Stimulated activated CD8-positive, alpha-beta memory T cell treated with anti-CD3 and anti-CD28 coated beads, Interleukin-15, amount 100 ng/mL, for 24 hours (primary cell): ENCODE measurements around the gene PTMS.
"Not testable (repeated sequence)": the region's sequence is repeated elsewhere in the genome, so short reads cannot be mapped to it uniquely, and the experiment has no call there.

ENCODE experiments used
- DNase-seq: peaks from one replicate; pipeline ENCODE4 v3.0.0-alpha.2; 2020; ENCODE audit warnings: low read depth

The PTMS gene, protein sequence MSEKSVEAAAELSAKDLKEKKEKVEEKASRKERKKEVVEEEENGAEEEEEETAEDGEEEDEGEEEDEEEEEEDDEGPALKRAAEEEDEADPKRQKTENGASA

DNA sequence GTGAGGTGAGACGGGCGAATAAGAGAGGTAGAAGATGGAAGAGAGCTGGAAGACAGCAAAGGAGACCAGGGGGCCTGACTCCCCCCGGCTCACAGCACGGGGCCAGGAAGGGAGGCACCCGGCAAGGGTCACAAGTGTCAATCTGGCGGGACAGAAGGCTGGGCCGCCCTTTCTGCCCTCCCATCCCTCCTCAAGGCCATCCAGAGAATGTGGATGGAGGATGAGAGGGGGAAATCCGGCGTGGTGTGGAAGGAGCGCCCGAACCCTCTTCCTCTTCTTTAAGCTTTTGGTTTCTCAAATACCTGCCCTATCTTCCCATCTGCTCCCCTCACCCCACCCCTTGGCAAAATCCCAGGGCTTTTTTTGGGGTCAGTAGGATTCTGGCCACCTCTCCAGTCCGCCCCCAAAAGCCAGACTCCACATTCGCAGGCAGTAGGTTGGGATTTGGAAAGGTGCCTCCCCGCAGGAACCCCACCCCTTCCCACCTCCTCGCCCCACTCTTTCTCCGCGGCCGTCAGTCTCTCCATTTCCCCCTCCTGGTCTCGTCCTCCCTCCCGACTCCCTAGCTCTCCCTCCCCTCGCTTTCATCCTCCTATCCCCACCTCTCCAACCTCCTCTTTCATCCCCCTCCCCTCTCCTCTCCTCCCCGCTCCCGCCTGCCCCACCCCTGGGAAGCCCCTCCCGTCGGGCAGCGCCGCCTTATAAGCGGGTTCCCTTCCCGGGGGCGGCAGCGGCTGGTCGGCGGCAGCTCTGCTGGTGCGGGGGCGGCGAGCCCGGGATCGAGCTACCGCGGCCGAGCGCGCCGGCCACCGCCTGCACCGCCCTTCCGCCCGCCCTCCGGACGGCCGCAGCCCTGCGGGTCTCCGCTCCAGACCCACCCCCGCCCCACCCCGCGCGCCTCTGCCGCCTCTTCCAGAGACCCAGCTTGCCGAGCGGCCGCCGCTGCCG is at the start of gene PTMS:
TSS of gene PTMS (plus strand) at position 730 of the 948 bp plus-strand sequence. CDS start 343 bp downstream, outside the sequence.
- DNase-seq = no peak

DNA sequence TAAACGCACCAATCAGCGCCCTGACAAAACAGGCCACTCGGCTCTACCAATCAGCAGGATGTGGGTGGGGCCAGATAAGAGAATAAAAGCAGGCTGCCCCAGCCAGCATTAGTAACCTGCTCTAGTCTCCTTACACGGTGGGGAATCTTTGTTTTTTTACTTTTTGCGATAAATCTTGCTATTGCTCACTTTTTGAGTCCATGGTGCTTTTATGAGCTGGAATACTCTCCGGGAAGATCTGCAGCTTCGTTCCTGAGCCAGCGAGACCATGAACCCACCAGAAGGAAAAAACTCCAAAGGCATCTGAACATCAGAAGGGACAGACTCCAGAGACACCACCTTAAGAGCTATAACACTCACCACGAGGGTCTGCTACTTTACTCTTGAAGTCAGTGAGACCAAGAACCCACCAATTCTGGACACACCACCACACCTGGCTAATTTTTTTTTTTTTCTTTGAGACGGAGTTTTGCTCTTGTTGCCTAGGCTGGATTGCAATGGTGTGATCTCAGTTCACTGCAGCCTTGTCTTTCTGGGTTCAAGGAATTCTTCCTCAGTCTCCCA is 49.2 kb upstream of the PTMS start:
- no peak for DNase-seq

DNA sequence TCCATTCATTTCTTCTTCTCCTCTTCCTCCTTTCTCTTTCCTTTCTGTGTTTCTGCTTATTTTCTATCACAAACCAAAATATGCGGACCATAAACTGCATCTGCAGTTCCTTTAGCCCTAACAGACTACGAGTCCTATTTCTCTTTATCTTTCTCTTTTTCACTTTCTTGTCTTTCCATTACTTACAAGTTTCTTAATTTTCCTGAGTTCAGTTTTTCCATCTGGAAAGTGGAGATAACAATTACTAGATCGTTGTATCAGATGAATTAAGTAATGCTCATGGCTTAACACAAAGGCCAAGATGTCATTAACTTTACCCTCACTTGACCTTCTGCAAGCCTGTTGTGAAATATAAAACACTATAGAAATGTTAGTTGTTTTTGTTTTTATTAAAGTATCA is 43.3 kb upstream of the PTMS start:
- DNase-seq = no peak

DNA sequence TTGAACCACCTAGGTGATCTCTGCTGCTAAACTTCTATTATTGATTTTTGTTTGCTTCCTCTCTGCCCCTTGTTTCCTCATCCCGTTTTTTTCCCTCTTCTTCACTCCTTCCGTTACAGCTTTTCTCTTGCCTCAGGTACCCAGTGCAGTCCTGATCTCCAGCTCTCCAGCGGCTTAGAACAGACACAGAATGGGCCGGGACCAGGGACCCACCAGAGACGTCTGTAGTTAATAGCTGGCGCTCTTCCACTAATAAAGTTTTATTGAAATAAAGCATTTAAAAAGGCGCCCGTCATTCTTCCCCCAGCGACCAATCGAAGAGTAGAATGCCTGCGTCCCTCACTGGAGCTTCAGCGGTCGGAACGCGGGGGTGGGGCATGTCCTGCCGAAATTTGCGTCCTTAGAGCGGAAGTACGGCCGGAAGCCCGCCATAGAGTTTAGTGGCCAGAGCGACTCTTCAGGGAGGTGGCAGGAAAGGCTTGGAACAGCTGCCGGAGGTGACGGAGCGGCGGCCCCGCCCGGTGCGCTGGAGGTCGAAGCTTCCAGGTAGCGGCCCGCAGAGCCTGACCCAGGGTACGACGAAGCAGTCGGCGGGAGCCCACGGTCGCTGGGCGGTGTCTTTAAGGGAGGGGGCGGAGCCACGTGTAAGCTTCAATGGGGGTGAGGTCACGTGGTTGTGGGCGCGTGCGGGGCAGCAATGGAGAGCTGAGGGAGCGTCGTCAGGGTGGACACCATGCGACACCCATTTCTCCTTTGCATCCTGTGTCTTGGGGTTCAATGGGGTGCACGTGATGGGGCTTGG is 42.4 kb upstream of the PTMS start, which contains the start of gene COPS7A:
TSS of gene COPS7A (plus strand) at position 440 of the 802 bp plus-strand sequence. CDS start 611 bp downstream, outside the sequence.
- peak; percentile 82 for DNase-seq

DNA sequence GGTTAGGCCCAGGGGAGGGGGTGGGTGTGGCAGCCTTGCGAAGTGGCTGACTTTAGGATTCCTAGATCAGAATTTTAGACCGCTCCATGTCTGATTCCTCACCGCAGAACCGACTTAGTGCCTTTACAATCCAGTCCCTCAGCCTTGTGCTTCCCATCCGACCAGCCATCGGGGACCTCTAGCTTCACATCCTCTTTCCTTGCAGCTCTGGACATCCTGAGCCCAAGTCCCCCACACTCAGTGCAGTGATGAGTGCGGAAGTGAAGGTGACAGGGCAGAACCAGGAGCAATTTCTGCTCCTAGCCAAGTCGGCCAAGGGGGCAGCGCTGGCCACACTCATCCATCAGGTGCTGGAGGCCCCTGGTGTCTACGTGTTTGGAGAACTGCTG is 41.8 kb upstream of the PTMS start:
- DNase-seq = peak; percentile 16

DNA sequence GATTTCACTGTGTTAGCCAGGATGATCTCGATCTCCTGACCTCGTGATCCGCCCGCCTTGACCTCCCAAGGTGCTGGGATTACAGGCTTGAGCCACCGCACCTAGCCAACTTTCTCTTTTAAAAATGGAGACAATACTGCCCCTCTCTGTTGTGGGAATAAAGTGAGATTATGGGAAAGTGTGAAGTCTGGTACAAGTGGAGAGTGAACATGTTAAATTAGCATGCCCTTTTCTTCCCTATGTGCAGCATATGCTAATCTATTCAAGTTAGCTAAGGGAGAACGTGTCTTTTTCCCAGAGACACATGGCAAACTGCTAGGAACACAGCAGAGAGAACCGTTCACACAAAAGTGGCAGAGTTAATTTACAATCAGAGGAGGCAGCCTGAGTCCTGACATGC is 40.8 kb upstream of the PTMS start:
- no peak for DNase-seq

DNA sequence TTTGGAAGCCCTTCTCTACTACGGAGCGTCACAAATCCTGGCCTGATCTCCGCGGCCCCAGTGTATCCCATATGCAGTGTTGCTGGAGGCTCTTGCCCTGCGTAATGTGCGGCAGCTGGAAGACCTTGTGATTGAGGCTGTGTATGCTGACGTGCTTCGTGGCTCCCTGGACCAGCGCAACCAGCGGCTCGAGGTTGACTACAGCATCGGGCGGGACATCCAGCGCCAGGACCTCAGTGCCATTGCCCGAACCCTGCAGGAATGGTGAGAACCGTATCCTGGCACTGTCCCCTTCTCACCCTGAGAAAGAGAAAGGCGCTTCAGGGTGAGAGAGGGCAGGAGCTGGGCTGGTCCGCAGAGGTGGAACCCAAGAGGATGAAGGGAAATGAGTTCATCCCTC is 37.0 kb upstream of the PTMS start:
- DNase-seq = no peak

DNA sequence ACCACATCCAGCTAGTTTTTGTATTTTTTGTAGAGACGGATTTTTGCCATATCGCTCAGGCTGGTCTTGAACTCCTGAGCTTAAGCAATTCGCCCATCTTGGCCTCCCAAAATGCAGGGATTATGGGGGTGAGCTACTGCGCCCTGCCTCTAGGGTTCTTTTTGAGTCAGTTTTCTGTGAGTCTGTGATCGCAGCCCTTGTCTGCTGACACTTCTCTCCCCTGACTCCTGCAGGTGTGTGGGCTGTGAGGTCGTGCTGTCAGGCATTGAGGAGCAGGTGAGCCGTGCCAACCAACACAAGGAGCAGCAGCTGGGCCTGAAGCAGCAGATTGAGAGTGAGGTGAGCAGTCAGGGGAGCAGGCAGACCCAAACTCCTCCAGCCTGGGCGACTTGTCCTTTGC is 36.0 kb upstream of the PTMS start:
- no peak for DNase-seq

DNA sequence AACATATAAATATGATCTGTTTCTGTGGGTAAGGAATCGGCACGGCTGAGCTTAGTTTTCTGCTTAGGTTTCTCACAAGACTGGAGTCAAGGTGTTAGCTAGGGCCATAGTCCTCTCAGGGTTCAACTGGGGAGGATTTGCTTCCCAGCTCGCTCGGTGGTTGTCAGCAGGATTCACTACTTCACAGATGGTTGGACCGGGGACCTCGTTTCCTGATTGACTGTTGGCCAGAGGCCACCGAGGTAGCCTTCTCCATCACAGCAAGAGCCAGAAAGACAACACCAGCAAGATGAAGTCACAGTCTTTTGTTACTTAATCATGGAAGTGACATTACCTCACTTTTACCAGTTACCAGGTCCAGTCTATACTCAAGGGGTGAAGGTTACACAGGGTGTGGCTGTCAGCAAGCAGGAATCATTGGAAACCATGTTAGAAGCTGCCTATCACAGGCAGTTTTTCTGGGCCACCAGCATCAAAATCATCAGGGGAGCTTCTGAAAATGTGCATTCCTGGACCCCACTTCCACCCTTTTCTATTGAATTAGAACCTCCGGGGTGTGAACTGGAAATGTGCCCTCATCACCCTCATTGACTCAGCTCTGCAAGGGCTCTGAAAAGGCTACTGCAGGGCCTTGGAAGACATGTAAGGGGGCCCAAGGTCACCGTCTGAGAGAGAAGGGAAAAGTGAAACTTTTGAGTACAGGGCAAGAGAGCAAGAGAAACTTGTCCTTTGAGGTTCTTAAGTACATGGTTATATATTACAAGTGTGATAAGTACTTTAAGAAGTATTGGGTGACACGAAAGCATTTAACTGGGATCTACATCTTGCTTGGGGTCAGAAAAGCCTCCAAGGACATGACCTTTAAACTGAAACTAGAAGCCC is 31.4 kb upstream of the PTMS start:
- no peak for DNase-seq

DNA sequence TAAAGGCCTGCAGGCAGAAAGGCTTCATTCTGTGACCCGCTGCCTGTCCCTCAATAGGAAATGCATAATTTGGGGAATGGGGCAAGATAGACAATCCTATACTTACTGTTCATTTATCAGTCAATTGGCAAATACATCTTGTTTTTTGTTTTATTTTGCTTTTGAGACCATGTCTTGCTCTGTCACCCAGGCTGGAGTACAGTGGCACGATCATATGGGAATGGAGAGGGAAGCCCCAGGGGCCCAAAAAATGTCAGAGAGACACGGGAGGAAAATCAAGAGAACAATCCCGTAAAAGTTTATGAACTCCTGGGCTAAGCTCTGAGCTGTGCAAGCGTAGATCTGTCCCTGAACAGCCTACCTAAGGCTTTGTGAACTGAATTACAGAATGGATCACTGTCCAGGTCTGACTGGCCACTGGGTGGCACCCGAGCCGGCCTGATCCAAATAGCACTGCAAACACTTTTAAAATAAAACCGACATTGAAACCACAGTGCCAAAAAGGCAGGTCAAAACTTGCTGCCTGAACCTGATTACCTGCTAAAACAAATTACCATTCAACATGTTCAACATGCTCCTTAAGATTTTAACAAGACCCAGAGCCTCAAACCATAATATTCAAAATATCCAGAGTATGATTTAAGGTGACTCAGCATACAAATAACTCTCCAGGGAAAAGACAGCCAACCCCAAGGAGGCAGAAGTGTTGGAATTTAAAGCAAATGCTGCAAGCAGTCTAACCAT is 30.5 kb upstream of the PTMS start:
- DNase-seq = no peak

DNA sequence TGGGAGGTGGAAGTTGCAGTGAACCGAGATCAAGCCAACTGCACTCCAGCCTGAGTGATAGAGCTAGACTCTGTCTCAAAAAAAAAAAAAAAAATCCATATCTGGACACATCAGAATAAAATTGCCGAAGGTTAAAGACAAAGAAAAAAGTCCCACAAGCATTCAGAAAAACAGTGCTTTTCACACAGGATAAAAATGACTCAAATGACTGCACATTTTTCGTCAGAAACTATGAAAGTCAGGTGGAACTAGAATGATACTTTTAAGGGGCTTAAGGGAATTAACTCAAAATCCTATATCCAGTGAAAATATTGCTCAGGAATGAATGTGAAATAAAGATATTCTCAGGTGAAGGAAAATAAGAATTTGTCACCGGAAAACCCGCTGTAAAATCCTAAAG is 29.4 kb upstream of the PTMS start:
- DNase-seq = no peak

DNA sequence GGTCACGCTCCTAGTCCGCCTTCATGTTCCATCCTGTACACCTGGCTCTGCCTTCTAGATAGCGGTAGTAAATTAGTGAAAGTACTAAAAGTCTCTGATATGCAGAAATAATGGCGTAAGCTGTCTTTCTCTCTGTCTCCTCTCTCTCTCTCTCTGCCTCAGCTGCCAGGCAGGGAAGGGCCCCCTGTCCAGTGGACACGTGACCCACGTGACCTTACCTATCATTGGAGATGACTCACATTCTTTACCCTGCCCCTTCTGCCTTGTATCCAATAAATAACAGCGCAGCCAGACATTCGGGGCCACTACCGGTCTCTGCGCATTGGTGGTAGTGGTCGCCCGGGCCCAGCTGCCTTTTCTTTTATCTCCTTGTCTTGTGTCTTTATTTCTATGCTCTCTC is 24.1 kb upstream of the PTMS start:
- DNase-seq = not testable (repeated sequence)

DNA sequence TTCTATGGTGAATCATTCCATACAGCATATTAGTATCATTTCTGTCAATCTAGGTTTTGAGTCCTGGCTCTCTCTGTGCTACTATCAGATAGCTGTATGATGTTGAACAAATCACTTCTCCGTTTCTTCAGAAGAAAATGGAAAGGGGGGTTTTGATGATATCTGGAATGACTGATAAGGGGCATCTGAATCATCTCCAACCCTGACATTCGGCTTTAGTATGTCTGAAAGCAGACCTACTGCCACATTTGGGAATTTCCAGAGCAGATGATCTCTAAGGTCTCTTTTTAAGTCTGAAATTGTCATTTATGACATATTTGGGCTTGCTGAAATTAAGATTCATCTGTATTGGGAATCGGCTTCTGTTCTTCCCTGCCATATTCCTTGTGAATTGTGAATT is 23.3 kb upstream of the PTMS start:
- no peak for DNase-seq

DNA sequence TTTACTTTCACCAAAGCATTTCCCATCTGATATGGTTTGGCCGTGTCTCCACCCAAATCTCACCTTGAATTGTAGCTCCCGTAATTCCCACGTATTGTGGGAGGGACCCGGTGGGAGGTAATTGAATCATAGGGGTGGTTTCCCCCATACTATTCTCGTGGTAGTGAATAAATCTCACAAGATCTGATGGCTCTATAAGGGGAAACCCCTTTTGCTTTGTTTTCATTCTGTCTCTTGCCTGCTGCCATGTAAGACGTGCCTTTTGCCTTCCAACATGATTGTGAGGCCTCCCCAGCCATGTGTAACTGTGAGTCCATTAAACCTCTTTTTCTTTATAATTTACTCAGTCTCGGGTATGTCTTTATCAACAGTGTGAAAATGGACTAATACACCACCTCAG is 22.9 kb upstream of the PTMS start:
- not testable (repeated sequence) for DNase-seq

DNA sequence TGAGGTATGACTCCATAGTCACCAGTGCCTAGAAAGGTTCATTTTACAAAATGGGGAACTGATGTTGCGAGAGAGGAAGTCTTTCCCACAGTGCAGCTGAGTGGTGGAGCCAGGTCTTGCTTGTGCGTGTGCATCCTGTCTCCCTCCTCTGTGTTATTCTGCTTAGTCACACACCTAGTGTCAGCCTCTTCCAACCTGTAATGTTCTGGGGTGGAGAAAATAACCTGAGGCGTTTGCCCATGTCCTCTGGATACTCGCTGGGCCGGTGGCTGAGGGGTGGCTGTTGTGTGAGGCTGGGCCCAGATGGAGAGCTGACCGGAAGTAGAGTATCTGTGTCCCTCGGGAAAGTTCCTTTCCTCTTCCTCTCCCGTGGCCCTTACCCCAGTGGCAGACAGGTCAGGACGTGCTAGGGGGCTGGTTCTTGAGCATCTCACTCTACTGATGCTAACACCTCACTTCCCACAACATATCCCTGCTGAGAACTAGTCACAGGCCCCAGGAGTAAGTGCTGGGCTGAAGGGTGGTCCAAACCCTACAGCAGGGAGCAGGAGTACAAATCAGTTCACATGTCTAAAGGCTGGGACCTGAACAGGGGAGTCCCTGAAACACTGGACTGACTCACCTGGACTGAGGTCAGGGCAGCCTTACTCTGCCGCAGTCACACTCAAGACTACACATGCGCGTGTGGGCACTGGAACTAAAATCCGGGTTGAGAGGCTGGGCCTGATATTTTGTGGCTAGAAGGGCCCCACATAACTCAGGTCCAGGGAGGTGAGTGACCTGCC is 20.2 kb upstream of the PTMS start:
- no peak for DNase-seq

DNA sequence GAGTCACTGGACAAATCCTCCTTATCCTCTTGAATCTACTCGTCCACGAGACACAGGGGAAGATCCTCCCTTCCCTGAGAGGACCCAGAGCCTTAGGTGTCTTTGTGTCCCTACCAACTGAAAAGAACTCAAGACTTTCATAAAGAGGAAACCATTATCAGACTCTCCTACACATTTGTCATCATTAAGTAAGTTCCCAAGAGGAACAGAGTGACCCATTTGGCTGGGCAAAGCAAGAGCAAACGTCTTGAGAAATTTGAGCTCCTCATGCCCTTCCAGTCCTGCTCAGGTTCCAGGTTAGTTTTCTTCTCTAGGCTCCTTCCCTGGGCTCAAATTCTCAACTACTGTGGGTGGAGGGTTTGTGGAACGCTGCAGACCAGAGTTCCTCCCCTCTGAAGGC is 18.9 kb upstream of the PTMS start:
- DNase-seq = no peak

DNA sequence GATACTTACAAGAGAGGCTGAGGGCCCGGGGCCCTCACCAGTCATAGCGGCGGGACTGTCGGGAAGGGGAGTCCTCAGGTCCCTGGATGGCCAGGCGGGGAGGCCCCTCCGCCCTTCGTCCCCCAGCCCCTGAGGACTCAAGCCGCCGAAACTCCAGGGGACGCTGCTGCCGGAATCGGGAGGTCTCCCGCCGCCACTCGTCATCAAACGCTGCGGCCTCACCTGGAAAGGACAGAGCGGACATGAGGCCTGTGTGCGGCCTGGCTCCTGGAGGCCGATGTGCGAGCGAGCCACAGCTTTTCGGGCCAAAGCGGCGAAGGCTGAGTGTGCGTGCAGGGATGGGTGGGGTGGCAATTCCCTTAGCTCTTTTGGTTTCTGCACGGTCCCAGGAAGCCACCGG is 17.4 kb upstream of the PTMS start:
- DNase-seq = no peak

DNA sequence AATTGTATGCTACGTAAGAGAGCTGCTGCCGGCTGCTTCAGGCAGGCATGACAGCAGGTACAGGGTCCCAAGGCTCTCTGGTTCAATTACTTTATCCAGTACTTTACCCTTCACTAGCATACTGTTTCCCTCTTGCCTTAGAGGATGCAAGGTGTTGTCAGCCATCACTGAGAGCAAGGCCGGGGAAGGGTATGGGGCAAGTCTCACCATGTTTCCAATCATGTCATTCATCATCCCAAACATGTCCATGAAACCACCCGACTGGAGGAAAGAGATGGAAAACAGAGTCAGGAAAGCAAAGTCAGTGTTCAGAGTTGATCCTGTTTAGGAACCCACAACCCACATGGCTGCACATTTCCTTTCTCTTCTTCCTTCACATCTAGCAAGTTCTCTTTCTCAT is 15.7 kb upstream of the PTMS start:
- no peak for DNase-seq

DNA sequence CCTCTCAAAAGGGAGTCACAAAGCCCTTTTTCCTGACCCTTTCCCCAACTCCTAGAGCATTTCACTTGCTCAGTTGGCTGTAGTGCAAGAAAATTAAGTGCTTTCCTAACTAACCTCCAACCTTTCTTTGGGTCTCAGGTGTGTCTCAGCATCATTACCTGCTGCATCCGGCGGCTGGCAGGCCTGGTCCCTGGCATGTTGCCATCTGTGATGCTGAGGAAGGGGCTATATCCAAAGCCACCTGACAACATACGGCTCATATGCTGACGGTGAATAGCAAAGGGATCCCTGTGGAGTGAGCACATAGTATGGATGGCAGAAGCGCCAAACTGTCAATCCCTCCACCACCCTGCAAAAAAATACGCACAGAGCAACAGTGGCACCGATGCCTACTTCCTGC is 14.4 kb upstream of the PTMS start:
- DNase-seq = no peak
